ENCODE results near the gene TNS4. TPM values are rescaled to one million over a fixed set of nuclear protein-coding genes. Genes with fewer than 3 reads are reported as not detected.

TNS4 gene
- total RNA-seq, 4 donors from 2014 or later: 34.6 to 104 (median 71.1) TPM

- DNase-seq: no peak
- no peak overlapping the region for H3K4me3 ChIP-seq
- peaks cover 39 to 95% (median 71%) of the 10 kb centered on the region in 3 donors for H3K4me1 ChIP-seq
- H3K36me3 ChIP-seq: peaks cover 9 to 46% (median 10%) of the 10 kb centered on the region in 3 donors
- H3K9me3 ChIP-seq: no peaks in the 10 kb centered on the region
- peak overlapping the region; percentile 15 to 97 (median 78) for H3K27ac ChIP-seq
- H3K27me3 ChIP-seq: no peaks in the 10 kb centered on the region
- intact Hi-C loops (cut with DNase I): no loop called here
- TF ChIP-seq CTCF (IDR thresholded peaks at IDR 0.05): no peak
- no peak for TF ChIP-seq POLR2A (IDR thresholded peaks at IDR 0.05)
- 14 to 30% methylated on average over 4 to 6 of the region's 6 CpGs for WGBS, 2 donors
Measured at GRCh38 chr17:40451420-40451819, 50.0 kb downstream of the TNS4 start.

- Histone ChIP-seq H3K4me3 (no peak overlapping the region), H3K36me3 (peaks cover 9 to 34% (median 10%) of the 10 kb centered on the region in 3 donors), H3K4me1 (peaks cover 39 to 96% (median 75%) of the 10 kb centered on the region in 3 donors), H3K27ac (peak overlapping the region in 3 of 4 donors; percentile 90 to 97 (median 94)), H3K9me3 (no peaks in the 10 kb centered on the region), H3K27me3 (no peaks in the 10 kb centered on the region)
- WGBS, 2 donors: 83 to 87% methylated on average over 3 of the region's 3 CpGs
- intact Hi-C loops (cut with DNase I): no loop called here
- TF ChIP-seq POLR2A (IDR thresholded peaks at IDR 0.05) (no peak), CTCF (IDR thresholded peaks at IDR 0.05) (peak; percentile 27 to 54 (median 36))
- no peak for DNase-seq
Measured at GRCh38 chr17:40450175-40450574, 51.2 kb downstream of the TNS4 start.

DNA sequence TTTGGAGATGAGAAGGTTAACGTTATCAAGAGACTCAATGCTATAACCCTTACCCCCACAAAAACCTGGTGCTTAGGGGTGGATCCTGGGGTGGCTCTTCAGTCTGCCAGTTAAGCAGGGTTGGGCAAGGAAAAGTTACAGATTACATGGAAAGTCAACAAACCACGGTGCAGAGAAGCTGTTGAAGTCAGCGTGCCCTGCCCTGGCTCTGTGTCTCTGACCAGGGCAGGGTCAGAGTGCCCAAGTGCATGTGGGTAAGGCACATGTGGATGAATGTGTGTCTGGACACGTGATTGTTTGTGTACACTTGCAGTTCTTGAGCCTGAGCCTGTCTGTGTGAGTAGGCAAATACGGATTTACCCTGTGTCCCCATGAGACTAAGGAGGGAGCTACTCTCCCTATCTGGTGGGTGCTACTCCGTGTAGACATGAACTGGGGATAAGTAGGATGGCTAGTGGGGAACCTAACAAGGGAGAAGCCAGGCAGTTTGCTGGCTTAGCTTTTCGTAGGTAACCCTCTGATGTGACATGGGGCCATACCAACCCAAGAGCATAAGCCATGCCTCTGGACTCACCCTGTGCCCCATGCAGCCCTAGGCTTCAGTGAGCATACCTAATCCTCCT, 52.7 kb downstream of the TNS4 start:
- Histone ChIP-seq H3K4me1 (peaks cover 45 to 100% (median 78%) of the 10 kb centered on the region in 3 donors), H3K36me3 (peaks cover 3 to 20% (median 5%) of the 10 kb centered on the region in 3 donors), H3K9me3 (no peaks in the 10 kb centered on the region), H3K27me3 (no peaks in the 10 kb centered on the region), H3K27ac (peak overlapping the region; percentile 41 to 97 (median 92)), H3K4me3 (peak overlapping the region in 2 of 4 donors; percentile 73 to 90)
- 24 to 25% methylated on average over 6 to 7 of the region's 7 CpGs for WGBS, 2 donors
- no peak for DNase-seq
- TF ChIP-seq CTCF (IDR thresholded peaks at IDR 0.05): no peak
- TF ChIP-seq POLR2A (IDR thresholded peaks at IDR 0.05): no peak
- intact Hi-C loops (cut with DNase I): no loop called here

DNA sequence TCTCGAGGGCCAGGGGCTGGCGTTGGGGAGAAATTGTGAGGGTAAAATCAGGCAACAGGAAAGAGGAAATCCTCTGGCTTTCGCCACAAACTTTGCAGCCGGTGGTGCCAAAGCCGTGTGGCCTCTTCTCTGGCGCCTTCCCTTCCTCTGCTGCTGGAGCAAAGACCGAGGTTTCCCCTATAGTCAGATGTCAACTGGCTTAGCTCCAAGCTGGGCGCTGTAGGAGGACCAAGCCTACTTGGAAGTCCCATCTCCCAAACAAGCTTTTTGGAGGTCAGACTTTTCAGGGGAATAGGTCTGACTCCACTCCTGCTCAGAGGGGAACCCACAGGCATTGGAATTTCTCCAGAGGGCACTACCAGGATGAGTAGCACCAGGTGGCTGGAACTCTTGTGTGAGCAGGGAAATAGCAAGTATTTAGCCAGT, 53.2 kb downstream of the TNS4 start:
- peaks cover 45 to 96% (median 78%) of the 10 kb centered on the region in 3 donors for H3K4me1 ChIP-seq
- no peaks in the 10 kb centered on the region for H3K9me3 ChIP-seq
- intact Hi-C loops (cut with DNase I): no loop called here
- TF ChIP-seq CTCF (IDR thresholded peaks at IDR 0.05) (no peak), POLR2A (IDR thresholded peaks at IDR 0.05) (no peak)
- WGBS, 2 donors: 18 to 32% methylated on average over 3 to 8 of the region's 8 CpGs
- no peaks in the 10 kb centered on the region for H3K27me3 ChIP-seq
- peaks cover 0 to 15% (median under 1%) of the 10 kb centered on the region in 3 donors for H3K36me3 ChIP-seq
- H3K4me3 ChIP-seq: peak overlapping the region in 3 of 4 donors; percentile 73 to 90 (median 73)
- H3K27ac ChIP-seq: peak overlapping the region; percentile 41 to 97 (median 92)
- no peak for DNase-seq

DNA sequence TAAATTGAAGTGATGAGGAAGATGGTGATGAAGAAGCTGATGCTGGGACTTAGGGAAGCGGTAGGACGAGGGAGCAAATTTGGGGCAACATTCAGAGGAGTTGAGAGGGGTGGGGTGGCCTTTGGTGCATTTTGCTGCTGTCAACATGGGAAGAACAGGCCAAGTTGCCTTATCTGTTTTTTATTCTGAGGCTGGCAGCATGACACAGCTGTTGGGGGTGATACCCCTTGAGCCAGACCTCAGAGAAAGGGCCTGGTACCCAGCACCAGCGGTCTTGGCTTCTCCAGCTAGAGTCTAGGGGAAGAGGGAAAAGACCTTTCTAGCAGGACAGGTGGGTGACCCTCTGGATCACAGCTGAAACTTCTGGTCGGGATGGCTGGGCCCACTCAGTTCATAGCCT, 53.6 kb downstream of the TNS4 start:
- TF ChIP-seq POLR2A (IDR thresholded peaks at IDR 0.05) (no peak), CTCF (IDR thresholded peaks at IDR 0.05) (no peak)
- 62 to 73% methylated on average over 3 to 4 of the region's 4 CpGs for WGBS, 2 donors
- H3K4me3 ChIP-seq: peak overlapping the region in 3 of 4 donors; percentile 73 to 90 (median 73)
- no peak for DNase-seq
- H3K27me3 ChIP-seq: no peaks in the 10 kb centered on the region
- peak overlapping the region; percentile 41 to 97 (median 92) for H3K27ac ChIP-seq
- no peaks in the 10 kb centered on the region for H3K9me3 ChIP-seq
- H3K4me1 ChIP-seq: peaks cover 48 to 95% (median 76%) of the 10 kb centered on the region in 3 donors
- intact Hi-C loops (cut with DNase I): no loop called here
- H3K36me3 ChIP-seq: peaks cover 0 to 10% (median 0%) of the 10 kb centered on the region in 3 donors

Data from esophagus squamous epithelium (tissue), 5 donors.